AG10803 (cell line): ENCODE measurements around the gene PLXNA3.

ENCODE experiments used
- DNase-seq: peaks from one replicate; pipeline ENCODE4 v3.0.0; 2010; ENCODE audit warnings: low read depth
- H3K4me3 ChIP-seq: 2 replicates; pipeline ENCODE4 v1.5.1; 2011; ENCODE audit warnings: mild to moderate bottlenecking, low read length, control low read depth
- TF ChIP-seq, protein P1 (sequence below): conservative IDR thresholded peaks from 2 replicates; pipeline ENCODE4 v1.5.1; 2011; ENCODE audit warnings: mild to moderate bottlenecking, low read length, control low read depth, inconsistent platforms

PLXNA3 gene

DNA sequence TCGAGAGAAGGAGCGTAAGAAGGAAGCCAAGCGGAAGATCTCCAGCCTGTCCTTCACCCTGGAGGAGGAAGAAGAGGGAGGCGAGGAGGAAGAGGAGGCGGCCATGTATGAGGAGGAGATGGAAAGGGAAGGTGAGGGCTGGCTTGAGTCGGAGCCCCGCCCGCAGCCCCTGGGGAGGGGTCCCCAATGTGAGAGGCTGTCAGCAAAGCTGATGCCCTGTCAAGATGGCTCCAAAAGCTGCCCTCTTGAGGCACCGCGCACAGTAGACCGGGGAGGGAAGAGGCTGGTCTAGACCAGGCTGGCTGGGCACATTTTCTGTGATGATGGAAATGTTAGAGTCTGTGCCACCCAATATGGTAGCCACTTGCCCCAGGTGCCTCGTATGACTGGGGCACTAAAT, 11.7 kb upstream of the PLXNA3 start:
- TF ChIP-seq, protein P1, sequence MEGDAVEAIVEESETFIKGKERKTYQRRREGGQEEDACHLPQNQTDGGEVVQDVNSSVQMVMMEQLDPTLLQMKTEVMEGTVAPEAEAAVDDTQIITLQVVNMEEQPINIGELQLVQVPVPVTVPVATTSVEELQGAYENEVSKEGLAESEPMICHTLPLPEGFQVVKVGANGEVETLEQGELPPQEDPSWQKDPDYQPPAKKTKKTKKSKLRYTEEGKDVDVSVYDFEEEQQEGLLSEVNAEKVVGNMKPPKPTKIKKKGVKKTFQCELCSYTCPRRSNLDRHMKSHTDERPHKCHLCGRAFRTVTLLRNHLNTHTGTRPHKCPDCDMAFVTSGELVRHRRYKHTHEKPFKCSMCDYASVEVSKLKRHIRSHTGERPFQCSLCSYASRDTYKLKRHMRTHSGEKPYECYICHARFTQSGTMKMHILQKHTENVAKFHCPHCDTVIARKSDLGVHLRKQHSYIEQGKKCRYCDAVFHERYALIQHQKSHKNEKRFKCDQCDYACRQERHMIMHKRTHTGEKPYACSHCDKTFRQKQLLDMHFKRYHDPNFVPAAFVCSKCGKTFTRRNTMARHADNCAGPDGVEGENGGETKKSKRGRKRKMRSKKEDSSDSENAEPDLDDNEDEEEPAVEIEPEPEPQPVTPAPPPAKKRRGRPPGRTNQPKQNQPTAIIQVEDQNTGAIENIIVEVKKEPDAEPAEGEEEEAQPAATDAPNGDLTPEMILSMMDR = no peak
- no peak overlapping the region for H3K4me3 ChIP-seq
- no peak for DNase-seq

DNA sequence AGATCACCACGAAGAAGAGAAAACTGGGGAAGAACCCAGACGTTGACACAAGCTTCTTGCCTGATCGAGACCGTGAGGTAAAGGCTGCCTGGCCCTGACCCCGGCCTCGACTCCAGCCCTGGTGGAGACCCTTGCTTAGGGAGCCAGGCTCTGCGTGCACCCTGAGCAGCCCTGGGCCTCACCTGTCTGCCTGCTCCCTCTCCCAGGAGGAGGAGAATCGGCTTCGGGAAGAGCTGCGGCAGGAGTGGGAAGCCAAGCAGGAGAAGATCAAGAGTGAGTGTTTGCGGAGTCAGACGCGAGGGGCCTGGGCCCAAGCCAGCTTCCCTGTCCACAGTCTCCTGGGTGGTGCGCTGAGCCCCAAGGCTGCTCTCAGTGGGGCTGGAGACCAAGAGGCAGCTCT, 9.6 kb upstream of the PLXNA3 start:
- no peak overlapping the region for H3K4me3 ChIP-seq
- TF ChIP-seq, protein P1 = no peak
- DNase-seq = no peak

DNA sequence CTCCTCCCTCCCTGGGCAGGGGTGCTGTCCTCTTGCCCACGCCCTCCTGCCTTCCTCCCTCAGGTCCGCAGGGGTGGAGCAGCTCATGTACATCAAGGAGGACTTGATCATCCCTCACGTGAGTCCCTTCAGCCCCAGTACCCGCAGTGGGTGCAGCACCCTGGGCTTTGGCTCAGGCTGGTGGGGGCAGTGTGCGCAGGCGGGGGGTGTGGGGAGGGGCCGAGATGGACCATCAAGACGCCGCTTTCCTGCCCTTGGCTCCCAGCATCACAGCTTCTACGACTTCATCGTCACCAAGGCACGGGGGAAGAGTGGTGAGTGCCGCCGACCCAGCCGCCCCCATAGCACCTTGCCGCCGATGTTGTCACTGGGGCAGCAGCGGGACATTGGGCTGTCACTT, 8.5 kb upstream of the PLXNA3 start:
- H3K4me3 ChIP-seq = no peak overlapping the region
- no peak for DNase-seq
- TF ChIP-seq, protein P1 = no peak

DNA sequence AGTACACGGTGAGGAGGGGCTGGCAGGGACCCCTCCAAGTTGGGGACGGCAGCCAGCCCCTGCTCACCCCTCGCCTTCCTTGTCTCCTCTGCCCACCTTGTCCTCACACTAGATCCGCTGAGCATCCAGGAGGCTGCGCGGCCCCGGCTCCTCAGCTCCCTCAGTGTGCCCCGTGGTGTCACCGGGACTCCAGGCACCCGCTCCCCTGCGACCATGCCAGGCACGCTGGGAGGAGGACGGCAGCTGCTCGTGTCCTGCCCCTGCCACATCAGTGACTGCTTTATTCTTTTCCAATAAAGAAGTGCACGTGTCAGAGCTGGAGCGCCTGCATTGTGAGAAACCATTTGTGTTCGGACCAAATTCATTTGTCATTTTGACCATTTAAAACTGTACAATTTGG, 7.8 kb upstream of the PLXNA3 start:
- H3K4me3 ChIP-seq = no peak overlapping the region
- TF ChIP-seq, protein P1 = no peak
- DNase-seq = no peak

DNA sequence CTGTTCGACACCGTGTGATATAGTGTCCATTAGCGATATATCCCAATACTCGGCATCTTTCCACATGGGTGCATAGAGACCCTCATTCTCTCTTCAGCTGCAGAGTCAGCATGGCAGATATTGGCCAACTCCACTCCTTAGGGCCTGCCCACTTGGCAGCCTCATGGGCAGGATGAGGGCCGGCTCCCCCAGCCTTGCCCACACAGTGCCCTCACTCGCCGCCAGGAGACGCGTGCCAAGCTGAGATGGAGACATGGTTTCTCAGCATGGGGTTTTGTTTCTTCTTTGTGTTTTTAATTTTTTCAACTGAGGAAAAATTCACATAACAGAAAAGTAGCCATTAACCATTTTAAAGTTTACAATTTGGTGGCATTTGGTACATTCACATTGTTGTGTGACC, 5.3 kb upstream of the PLXNA3 start:
- DNase-seq = no peak
- TF ChIP-seq, protein P1 = no peak
- H3K4me3 ChIP-seq = no peak overlapping the region

DNA sequence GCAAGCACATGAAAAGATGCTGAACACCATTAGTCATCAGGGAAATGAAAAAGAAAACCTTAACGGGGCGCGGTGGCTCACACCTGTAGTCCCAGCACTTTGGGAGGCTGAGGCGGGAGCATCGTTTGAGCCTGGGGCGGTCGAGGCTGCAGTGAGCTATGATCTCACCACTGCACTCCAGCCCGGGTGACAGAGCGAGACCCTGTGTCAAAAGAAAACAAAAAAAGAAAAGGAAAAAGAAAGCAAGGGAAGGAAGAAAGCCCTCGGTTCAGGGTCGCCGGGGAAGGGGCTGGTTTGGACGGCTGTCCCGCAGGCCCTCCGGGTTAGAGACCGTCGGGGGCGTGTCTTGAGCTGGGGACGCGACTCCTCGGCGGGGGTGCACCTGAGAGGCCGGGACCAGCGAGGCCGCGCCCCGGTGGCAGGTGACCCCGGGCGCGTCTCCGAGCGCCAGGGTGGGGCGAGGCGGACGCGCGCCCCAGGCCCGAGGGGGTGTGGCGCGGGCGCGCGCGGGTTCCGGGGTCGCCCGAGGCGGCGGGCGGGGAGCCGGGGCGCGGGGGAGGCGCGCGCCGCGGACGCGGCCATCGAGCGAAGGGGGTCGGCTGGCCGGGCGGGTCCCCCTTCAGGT, 478 bp upstream of the PLXNA3 start:
- DNase-seq = no peak
- H3K4me3 ChIP-seq = peak overlapping the region; percentile 55
- TF ChIP-seq, protein P1 = no peak

DNA sequence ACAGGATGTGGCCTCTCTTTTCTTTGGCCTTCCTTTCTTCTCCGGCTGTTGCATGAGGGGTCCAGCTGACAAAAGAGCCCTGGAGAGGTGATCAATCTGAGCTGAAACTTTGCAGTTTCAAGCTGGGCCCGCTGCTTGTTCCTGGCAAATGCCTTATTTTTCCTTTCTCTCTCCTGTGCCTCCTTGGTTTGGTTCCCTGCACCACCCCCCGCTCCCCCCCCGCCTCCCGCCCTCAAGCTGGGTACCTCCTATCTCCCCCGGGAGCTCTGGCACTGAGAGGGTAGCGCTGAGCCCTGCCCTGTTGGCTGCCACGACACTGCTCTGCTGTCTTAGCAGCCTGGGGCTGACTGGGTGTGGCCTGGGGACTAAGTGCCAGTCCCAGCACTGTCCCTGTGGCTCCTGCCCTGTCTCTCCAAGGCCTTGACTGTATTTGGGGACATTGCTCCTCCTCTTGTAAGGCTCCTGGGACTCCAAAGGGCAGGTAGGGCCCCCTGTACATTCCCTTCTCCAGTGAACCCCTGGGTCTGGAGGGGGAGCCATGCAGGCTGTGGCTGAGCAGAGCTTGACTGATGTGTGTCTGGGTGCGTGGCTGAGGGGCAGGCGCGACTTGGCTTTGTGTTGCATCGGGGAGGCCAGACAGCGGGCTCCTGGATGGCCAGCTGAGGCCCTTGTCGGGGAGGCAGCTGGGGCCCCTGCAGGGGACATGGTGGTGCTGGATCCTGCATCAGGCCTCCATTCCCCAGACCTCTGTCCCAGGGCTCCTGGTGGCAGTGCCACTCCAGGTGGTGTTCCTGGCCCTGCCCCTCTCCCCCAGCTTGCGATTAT, 1.1 kb downstream of the PLXNA3 start:
- H3K4me3 ChIP-seq = peak overlapping the region; percentile 66
- no peak for DNase-seq
- TF ChIP-seq, protein P1 = no peak
